Activated naive CD4-positive, alpha-beta T cell treated with anti-CD3 and anti-CD28 coated beads, Interleukin-2, amount 10 ng/mL, durations not matched to agents 5 hours and 36 hours (primary cell): ENCODE measurements around the gene EID1. TPM values are rescaled to one million over a fixed set of nuclear protein-coding genes. Genes with fewer than 3 reads are reported as not detected.

ENCODE experiments used
- total RNA-seq, 2 experiments: library from RNA; stranded (reverse); gene quantifications; one replicate each; pipeline ENCODE4 v1.2.3, GENCODE V29; 2021

The EID1 gene
- 10 to 100 TPM; 77.8 to 84.1 TPM for total RNA-seq

GRCh38 chr15:48877630-48878595, at the start of gene EID1:
Gene EID1, plus strand, starts transcription at chr15:48878134. Its CDS starts 43 bp downstream, at chr15:48878177.

Other genes with a start within 250 kb of the EID1 start
- 1 to 10 TPM in 1 of 2 experiments, under 1 TPM in 1; 0.91 to 1.1 TPM for gene FBN1, start 232.4 kb upstream of the EID1 start, total RNA-seq
- 10 to 100 TPM; 31.3 to 31.9 TPM for gene CEP152, start 67.1 kb upstream of the EID1 start, total RNA-seq
- under 1 TPM; 0.10 to 0.39 TPM for gene SHC4, start 85.8 kb downstream of the EID1 start, total RNA-seq
- gene SECISBP2L, start 168.3 kb downstream of the EID1 start, total RNA-seq, result 10 to 100 TPM; 31.0 to 34.0 TPM